ENCODE data around the gene RNF212. TPM values are rescaled to one million over a fixed set of nuclear protein-coding genes. Genes with fewer than 3 reads are reported as not detected.

Gene RNF212
- total and polyA plus RNA-seq, 2 donors (not counting 3 experiments of a cell fraction or from before 2014, with no cell fraction given), result 2.3 to 2.8 TPM

GRCh38 chr4:1058198-1058996 is 55.0 kb downstream of the RNF212 start:
- H2AFZ ChIP-seq (ENCODE audit: low read depth, low read length), result no peak overlapping the region
- H4K20me1 ChIP-seq (replicated peaks; ENCODE audit: control insufficient read depth, extremely low read depth, insufficient read depth, low read length), result no peaks in the 10 kb centered on the region
- H3K9me3 ChIP-seq (replicated peaks; ENCODE audit: control insufficient read depth, insufficient read depth, low read length), result no peaks in the 10 kb centered on the region
- DNase-seq (ENCODE audit: low read depth, low spot score) (no peak), FAIRE-seq (no peak)
- no peak overlapping the region for H3K4me2 ChIP-seq (ENCODE audit: insufficient read depth, low read length)
- H3K9me1 ChIP-seq (replicated peaks; ENCODE audit: control insufficient read depth, extremely low read depth, insufficient read depth, low read length), result no peaks in the 10 kb centered on the region
- H3K79me2 ChIP-seq (ENCODE audit: control insufficient read depth, insufficient read depth, low read length), result no peaks in the 10 kb centered on the region
- peaks cover 20 to 36% of the 10 kb centered on the region in 2 experiments for H3K27me3 ChIP-seq (ENCODE audit: control insufficient read depth in 2 of 2, insufficient read depth in 2 of 2, low read length in 2 of 2)
- no peak overlapping the region for H3K9ac ChIP-seq (replicated peaks; ENCODE audit: extremely low read depth, insufficient read depth, low read length)
- BruUV-seq (replicated peaks), result no TSS peak
- dilution Hi-C loops (cut with MboI; ENCODE audit: extremely low pct_ligation_motif_present, low sequenced_read_pairs) (no loop called here), intact Hi-C loops (cut with micrococcal nuclease) (no loop called here)
- H3K36me3 ChIP-seq (ENCODE audit: control insufficient read depth in 2 of 2, extremely low read depth in 1 of 2, insufficient read depth in 2 of 2, low read length in 2 of 2), result no peaks in the 10 kb centered on the region
- H3K4me1 ChIP-seq (ENCODE audit: control insufficient read depth, extremely low read depth, insufficient read depth, low read length), result no peaks in the 10 kb centered on the region
- H3K4me3 ChIP-seq (replicated peaks in 1 of 3; ENCODE audit: insufficient read depth in 1 of 3, low read depth in 1 of 3, low read length in 3 of 3), result no peak overlapping the region
- no peak overlapping the region for H3K27ac ChIP-seq (ENCODE audit: insufficient read depth, low read depth, low read length)
- ChIA-PET CTCF (interaction anchor here (1.8 kb wide), 1 partner anchor 11 kb away, joined by 4 read pairs; no protein-coding TSS in a partner anchor), POLR2A (no interaction called here)
- TF ChIP-seq FOS (IDR thresholded peaks at IDR 0.05; ENCODE audit: borderline replicate concordance, insufficient read depth, low read length), result no peak
- TF ChIP-seq JUN (IDR thresholded peaks at IDR 0.05; ENCODE audit: borderline replicate concordance, insufficient read depth, insufficient read length, low read depth), result no peak
- no peak for TF ChIP-seq MYC (IDR thresholded peaks at IDR 0.05; ENCODE audit: low read depth, low read length)
- no peak for TF ChIP-seq POLR2AphosphoS5 (IDR thresholded peaks at IDR 0.05; ENCODE audit: insufficient read depth, low read depth, low read length)
- no peak for TF ChIP-seq POLR2A (IDR thresholded peaks at IDR 0.05; ENCODE audit: low read depth, low read length)
- no peak for TF ChIP-seq EZH2 (IDR thresholded peaks at IDR 0.05; ENCODE audit: borderline replicate concordance, low read depth, low read length, severe bottlenecking)

DNA sequence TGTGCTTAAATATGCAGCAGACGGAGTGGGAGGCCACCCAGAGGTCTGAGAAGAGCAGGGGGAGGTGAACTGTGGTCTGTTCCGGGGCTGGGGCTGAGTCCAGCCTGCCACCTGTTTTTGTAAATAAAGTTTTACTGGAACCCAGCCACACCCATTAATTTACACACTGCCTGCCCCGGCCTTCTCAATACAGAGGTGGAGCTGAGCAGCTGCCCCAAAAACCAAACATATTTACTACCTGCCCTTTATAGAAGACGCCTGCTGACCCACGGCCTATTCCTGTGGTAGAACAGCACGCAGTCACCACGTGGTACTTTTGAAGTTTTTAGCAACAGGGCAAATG is 56.0 kb downstream of the RNF212 start:
- peaks cover 22 to 33% of the 10 kb centered on the region in 2 experiments for H3K27me3 ChIP-seq (ENCODE audit: control insufficient read depth in 2 of 2, insufficient read depth in 2 of 2, low read length in 2 of 2)
- no peaks in the 10 kb centered on the region for H3K36me3 ChIP-seq (ENCODE audit: control insufficient read depth in 2 of 2, extremely low read depth in 1 of 2, insufficient read depth in 2 of 2, low read length in 2 of 2)
- BruUV-seq (replicated peaks), result no TSS peak
- H2AFZ ChIP-seq (ENCODE audit: low read depth, low read length), result no peak overlapping the region
- intact Hi-C loops (cut with micrococcal nuclease), result no loop called here
- no peak overlapping the region for H3K9ac ChIP-seq (replicated peaks; ENCODE audit: extremely low read depth, insufficient read depth, low read length)
- dilution Hi-C loops (cut with MboI; ENCODE audit: extremely low pct_ligation_motif_present, low sequenced_read_pairs), result no loop called here
- H3K4me3 ChIP-seq (replicated peaks in 1 of 3; ENCODE audit: insufficient read depth in 1 of 3, low read depth in 1 of 3, low read length in 3 of 3), result no peak overlapping the region
- no peaks in the 10 kb centered on the region for H3K4me1 ChIP-seq (ENCODE audit: control insufficient read depth, extremely low read depth, insufficient read depth, low read length)
- no peaks in the 10 kb centered on the region for H3K9me1 ChIP-seq (replicated peaks; ENCODE audit: control insufficient read depth, extremely low read depth, insufficient read depth, low read length)
- no peaks in the 10 kb centered on the region for H4K20me1 ChIP-seq (replicated peaks; ENCODE audit: control insufficient read depth, extremely low read depth, insufficient read depth, low read length)
- POLR2A ChIA-PET, result no interaction called here
- no peaks in the 10 kb centered on the region for H3K79me2 ChIP-seq (ENCODE audit: control insufficient read depth, insufficient read depth, low read length)
- H3K27ac ChIP-seq (ENCODE audit: insufficient read depth, low read depth, low read length), result no peak overlapping the region
- DNase-seq (ENCODE audit: low read depth, low spot score) (no peak), FAIRE-seq (no peak)
- H3K4me2 ChIP-seq (ENCODE audit: insufficient read depth, low read length), result no peak overlapping the region
- CTCF ChIA-PET, result no interaction called here
- H3K9me3 ChIP-seq (replicated peaks; ENCODE audit: control insufficient read depth, insufficient read depth, low read length), result no peaks in the 10 kb centered on the region
- no peak for TF ChIP-seq MAX (IDR thresholded peaks at IDR 0.05; ENCODE audit: insufficient read depth, insufficient read length)
